SIG-M5 treated with dmso at 0.1 percent for 504 hours (cell line): ENCODE results near the gene SLC26A1.

Source experiments
- DNase-seq: peaks from one replicate; lab custom pipeline; 2025; ENCODE audit not compliant: unreplicated experiment; lab: John Stamatoyannopoulos, UW

The SLC26A1 gene

GRCh38 chr4:1013225-1014073 lies 20.2 kb upstream of the SLC26A1 start:
- no peak for DNase-seq

DNA sequence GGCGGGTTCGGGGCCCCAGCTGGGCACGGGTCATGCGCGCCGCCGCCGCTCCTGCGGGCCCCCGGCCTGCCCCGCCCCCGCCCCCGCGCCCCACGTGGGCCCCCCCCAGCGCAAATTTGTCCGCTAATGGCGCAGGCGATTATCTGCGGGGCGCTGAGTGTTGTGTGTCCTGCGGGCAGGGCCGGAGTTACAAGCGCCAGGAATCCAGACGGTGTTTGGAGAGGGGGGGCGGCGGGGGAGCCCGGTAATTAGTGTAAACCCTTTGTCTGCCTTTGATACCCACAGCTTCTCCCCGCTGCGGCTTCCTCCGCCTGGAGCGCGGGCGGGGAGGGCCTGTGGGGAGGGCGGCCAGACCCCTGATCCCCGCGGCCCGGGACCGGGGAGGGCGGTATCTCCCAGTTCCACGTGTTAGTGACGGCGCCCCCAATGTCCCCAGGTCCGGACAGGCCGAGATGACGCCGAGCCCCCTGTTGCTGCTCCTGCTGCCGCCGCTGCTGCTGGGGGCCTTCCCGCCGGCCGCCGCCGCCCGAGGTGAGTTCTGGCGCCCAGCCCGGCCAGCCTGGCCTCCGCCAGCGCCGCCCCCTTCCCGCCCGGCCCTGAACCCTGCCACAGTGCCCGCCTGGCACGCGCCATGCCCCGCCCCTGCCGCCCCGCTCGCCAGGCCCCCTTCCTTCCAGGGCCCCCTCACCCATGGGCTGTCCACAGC lies 19.0 kb upstream of the SLC26A1 start:
- peak; percentile 11 for DNase-seq

DNA sequence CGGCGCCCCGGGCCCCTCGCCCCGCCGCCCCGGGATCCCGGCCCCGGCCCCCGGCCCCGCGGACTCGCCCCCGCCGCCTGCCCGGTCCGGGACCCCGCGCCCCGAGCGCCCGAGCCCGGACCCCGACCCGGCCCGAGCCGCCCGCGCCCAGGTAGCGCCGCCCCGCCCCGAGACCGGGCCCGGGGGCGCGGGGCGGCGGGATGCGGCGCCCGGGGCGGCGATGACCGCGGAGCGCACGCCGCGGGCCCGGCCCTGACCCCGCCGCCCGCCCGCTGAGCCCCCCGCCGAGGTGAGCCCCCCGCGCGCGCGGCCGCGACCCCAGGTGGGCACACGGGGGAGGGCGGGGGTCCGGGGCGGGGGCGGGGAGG lies 18.4 kb upstream of the SLC26A1 start:
- no peak for DNase-seq

GRCh38 chr4:1011022-1011665 lies 17.9 kb upstream of the SLC26A1 start, which contains the start of gene FGFRL1:
Gene FGFRL1, plus strand, starts transcription at chr4:1011626. Its CDS starts 860 bp downstream, at chr4:1012486.
- DNase-seq = peak; percentile 77

DNA sequence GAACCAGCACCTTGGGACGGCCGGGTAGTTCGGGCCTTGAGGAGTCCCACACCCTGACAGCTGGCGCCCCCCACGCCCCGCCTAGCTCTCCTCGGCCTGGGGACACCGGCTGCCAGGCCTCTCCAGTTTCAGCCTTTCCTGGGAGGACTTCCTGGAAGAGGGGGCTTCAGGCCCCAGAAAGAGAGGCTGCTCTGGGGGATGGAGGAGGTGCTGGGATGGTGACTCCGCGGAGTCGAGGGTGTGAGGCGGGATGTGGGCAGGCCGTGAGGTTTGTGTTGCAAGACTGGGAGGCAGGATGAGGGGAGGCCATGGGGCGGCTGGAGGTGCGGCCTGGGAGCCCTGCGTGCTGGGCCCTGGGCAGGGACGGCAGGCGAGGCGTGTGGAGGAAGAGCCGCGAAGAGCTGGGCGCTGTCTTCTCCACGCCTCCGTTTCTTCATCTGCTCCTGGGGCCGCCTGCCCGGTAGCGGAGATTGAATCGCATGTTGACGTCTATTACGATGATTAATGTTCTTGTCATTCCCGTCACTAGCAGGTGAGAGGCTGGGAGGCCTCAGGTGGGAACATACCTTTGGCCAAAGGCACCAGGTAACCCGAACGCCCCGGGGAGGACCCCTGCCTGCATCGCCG lies 17.3 kb upstream of the SLC26A1 start:
- DNase-seq = peak; percentile 90

DNA sequence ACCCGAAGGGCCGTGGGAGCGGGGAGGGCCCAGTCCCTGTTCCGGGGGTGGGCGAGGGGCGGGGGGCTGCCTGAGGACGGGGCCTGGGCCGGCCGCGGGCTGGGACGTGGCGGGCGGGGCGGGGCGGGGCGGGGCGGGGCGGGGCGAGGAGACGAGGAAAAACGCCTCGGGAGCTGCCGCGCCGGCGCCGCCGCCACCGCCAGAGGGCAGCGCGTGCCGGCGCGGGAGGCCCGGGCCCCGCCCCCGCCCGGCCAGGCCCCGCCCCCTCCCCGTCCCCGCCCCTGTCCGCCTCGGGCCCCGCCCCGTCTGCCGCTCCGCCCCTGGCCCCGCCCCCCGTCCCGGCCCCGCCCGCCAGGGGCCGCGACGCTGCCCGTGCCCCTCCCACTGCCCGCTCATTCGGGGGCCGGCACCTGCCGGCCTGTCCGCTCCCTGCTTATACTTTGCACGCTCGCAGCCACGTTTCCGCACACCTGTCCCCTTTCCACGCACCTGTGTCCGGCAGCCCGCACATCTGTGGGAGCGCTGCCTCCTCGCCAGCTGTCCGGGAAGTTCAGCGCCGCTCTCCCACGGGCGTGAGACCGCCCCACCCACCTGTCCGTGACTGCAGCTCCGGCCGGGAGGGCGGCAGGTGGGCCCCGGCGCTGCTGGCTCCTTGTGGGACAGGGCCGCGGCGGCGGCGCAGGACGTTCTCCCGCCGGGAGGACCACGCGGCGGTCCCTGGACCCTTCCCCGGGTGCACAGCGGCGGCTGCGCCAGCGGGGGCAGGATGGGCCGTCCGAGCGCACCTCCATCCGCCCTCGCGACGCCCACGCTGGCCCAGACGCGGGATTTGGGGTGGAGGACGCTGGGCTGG lies 16.6 kb upstream of the SLC26A1 start:
- peak; percentile 60 for DNase-seq

GRCh38 chr4:1008840-1009541 lies 15.8 kb upstream of the SLC26A1 start:
- DNase-seq = no peak

GRCh38 chr4:1006856-1007255 lies 13.7 kb upstream of the SLC26A1 start:
- no peak for DNase-seq

DNA sequence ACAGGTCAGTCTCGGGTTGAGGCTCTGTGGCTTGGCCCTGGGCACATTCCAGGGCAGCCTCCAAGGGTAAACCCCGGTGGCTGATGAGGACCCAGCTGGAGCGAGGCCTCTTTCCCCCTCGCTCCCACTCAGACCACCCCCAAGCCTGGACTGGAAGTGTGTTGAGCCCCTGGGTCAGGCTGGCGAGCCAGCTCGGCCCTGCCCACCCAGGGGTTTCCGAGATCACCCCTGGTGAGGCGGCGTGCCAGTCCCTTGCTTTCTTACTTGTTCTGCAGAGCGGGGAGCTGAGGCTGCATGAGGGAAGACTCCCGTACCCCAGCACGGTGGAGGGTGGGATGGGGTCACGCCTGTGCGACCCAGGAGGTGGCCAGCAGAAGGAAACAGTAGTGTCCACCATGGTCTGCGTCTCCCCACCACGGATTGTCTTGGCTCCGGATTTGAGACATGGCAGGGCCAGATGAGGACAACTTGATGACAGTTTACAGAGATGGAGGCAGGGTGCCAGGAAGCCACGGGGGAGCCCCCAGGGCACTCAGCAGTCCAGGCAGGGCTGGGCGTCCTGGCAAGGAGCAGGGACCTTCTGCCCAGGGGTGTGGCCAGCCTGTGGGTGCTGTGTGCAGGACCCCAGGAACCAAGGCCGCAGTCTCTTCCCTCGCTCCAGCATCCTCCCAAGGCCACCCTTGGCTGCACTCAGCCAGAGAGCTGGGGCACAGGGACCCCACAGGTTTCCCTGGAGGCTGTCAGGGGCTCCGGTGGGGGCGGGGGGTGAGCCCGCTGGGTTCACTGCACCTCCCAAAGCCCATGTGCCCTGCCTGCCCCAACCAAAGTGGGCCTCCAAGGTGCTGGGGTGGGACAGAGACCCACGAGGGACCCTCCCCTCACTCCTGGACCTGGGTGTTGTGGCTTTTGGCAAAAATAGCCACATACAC lies 11.6 kb upstream of the SLC26A1 start:
- no peak for DNase-seq

DNA sequence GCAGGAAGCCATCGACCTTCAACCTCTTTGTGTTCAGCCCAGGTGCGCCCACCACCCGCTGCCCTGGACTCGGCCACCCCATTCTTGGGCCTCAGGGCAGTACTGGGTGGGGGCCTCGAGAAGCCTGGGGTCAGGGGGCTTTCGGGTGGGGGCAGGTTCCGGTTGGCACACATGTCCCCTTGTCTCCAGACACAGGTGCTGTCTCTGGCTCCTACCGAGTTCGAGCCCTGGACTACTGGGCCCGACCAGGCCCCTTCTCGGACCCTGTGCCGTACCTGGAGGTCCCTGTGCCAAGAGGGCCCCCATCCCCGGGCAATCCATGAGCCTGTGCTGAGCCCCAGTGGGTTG lies 10.8 kb upstream of the SLC26A1 start:
- DNase-seq = no peak

GRCh38 chr4:1003271-1004070 lies 10.3 kb upstream of the SLC26A1 start:
- DNase-seq = no peak

DNA sequence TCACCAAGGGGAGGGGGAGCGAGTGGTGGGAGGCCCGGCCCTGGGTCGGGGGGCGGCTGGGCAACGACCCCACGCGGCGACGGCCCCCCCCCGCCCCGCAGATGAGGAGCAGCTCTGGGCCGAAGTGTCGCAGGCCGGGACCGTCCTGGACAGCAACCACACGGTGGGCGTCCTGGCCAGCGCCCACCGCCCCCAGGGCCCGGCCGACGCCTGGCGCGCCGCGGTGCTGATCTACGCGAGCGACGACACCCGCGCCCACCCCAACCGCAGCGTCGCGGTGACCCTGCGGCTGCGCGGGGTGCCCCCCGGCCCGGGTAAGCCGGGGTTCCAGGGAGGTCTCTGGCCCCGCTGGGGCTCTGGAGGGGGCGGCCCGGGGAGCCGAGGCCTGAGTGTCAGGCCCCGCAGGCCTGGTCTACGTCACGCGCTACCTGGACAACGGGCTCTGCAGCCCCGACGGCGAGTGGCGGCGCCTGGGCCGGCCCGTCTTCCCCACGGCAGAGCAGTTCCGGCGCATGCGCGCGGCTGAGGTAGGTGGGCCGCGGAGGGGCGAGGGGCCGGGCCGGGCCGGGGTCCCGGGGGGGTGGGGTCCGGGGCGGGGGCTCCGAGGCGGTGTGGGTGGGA lies 9.5 kb upstream of the SLC26A1 start:
- no peak for DNase-seq

DNA sequence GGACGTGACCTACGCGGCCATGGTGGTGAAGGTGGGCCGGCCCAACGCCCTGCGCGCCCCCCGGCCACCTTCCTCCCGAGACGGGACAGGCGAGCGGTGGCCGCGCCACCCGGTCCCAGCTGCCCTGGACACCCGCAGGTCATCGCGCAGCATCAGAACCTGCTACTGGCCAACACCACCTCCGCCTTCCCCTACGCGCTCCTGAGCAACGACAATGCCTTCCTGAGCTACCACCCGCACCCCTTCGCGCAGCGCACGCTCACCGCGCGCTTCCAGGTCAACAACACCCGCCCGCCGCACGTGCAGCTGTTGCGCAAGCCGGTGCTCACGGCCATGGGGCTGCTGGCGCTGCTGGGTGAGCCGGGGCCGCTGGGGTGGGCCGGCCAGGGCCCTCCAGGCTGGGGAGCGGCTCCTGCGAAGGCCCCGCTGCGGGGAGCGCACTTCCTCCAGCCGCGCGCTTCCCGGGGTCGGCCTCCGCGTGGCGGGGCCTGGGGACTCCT lies 9.0 kb upstream of the SLC26A1 start:
- no peak for DNase-seq

DNA sequence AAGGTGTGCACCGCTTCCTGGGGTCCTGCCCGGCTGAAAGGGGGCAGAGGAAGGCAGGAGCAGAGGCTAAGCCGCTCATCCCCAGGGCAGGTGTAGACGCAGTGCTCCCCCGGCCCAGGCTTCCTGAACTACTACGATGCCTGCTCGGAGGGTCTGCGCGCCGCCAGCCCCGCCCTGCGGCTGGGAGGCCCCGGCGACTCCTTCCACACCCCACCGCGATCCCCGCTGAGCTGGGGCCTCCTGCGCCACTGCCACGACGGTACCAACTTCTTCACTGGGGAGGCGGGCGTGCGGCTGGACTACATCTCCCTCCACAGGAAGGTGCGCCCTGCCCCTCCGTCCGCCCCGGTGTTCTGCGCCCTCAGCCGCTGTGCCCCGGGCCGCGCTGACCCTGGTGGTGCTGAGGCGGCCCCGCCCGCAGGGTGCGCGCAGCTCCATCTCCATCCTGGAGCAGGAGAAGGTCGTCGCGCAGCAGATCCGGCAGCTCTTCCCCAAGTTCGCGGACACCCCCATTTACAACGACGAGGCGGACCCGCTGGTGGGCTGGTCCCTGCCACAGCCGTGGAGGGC lies 8.4 kb upstream of the SLC26A1 start:
- DNase-seq = no peak

DNA sequence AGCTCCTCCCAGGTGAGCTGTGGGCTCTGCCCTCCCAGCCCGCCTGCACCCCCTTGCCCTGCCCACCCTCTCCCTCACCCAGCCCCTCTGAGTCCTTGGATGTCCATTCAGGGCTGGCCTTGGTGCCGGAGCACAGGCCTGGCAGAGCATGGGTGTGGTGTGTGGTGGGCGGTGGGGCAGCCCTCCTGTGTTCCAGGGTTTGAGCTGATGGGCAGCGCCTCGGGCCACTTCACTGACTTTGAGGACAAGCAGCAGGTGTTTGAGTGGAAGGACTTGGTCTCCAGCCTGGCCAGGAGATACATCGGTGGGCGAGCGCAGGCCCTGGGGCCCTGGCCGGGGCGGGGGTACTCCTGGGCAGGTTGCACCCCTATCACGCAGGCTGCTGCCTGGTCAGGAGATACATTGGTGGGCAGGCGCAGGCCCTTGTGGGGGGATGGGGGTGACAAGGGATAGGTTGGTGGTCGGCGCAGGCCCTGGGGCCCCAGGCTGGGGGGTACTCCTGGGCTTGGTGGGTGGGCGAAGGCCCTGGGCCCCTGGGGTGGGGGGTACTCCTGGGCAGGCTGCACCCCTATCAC lies 7.6 kb upstream of the SLC26A1 start:
- no peak for DNase-seq

- DNase-seq = no peak
Measured at GRCh38 chr4:999882-1000425, 6.8 kb upstream of the SLC26A1 start.
